ENCODE measurements around the gene BMPR1A. TPM values are rescaled to one million over a fixed set of nuclear protein-coding genes. Genes with fewer than 3 reads are reported as not detected.

The BMPR1A gene
- total and polyA plus RNA-seq, 2 experiments from 2014 or later, result 16.5 to 41.7 TPM

DNA sequence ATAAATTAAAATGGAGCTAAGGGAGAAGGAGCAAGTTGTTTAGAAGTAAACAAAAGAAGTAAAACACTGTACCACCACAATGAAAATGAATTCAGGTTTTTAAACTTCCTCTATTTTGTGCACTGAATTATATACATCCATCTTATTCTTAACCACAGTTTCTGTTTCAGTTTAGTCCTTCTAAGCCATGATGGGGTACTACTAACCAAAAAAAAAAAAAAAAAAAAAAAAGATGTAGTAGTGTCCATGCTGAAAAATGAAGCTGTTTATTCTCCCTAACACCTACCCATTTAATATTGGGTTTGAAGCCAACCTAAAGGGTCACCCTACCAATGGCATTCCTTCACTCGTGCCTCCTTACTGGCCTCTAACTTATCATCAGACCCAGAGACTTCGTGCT lies 3.4 kb upstream of the BMPR1A start:
- H3K4me2 ChIP-seq (ENCODE audit: unreplicated experiment), result no peak overlapping the region
- H3K4me3 ChIP-seq, result no peak overlapping the region
- H4K20me1 ChIP-seq (ENCODE audit: insufficient read depth), result no peaks in the 10 kb centered on the region
- peaks cover 10% of the 10 kb centered on the region for H3K4me1 ChIP-seq (ENCODE audit: insufficient read depth)
- H3K79me2 ChIP-seq (ENCODE audit: insufficient read depth), result peaks cover 55% of the 10 kb centered on the region
- H3K9ac ChIP-seq, result no peak overlapping the region
- WGBS, 2 experiments (ENCODE audit: low coverage in 1 of 2, low lambda C conversion rate in 2 of 2, missing lambda C conversion rate in 2 of 2), result 96% methylated on average over 2 of the region's 2 CpGs
- no peaks in the 10 kb centered on the region for H3K9me2 ChIP-seq (ENCODE audit: insufficient read depth)
- no peak for TF ChIP-seq EZH2phosphoT487 (IDR thresholded peaks at IDR 0.05; ENCODE audit: insufficient read depth, low read depth)
- TF ChIP-seq EZH2 (IDR thresholded peaks at IDR 0.05; ENCODE audit: insufficient read depth, poor library complexity, severe bottlenecking), result no peak
- in situ Hi-C loops (cut with MboI), result no loop called here
- H2AFZ ChIP-seq, result no peak overlapping the region
- H3K36me3 ChIP-seq (ENCODE audit: low read depth), result no peaks in the 10 kb centered on the region
- no peak overlapping the region for H3K27ac ChIP-seq
- no peak for DNase-seq
- H3F3A ChIP-seq (ENCODE audit: insufficient read depth), result 0 out of 2 replicates have a peak, but pooled peaks cover 11% of the 10 kb centered on the region
- H3K9me3 ChIP-seq (ENCODE audit: low read depth), result no peaks in the 10 kb centered on the region
- no peaks in the 10 kb centered on the region for H3K27me3 ChIP-seq (replicated peaks; ENCODE audit: insufficient read depth)

DNA sequence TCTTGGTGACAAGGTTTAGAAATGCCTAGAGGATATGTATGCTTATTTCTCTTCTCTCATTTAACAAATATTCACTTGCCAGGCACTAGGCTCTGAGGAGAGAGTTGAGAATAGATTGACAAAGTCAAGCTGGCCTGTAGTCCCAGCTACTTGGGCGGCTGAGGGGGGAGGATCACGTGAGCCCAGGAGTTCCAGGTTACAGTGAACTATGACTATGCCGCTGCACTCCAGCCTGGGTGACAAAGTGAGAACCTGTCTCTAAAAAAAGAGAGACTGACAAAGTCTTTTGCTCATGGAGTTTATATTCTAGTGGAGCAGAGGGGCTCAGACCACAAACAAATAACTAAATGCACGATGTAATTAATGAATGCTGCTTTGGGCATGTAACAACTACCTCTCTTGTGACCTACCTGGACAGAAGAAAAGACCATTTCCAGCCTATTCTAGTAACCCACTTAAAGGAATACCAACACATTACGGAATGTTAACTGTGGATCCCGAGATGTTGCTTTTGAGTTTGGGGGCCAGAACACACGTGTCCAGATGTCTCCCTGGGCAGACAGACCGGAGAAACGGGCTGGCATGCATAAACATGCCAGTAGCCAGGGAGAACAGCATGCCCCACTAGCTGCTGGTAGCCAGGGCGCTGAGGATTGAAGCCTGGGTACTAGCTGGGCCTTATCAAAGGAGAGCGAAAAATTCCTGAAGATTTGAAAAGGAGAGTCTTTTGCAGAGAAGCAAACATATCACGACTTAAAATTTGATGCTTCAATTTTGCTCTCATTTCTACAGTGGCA lies 2.6 kb upstream of the BMPR1A start:
- Histone ChIP-seq H3K9me3 (ENCODE audit: low read depth) (no peaks in the 10 kb centered on the region), H3K27ac (no peak overlapping the region), H3K9ac (no peak overlapping the region), H3K36me3 (ENCODE audit: low read depth) (no peaks in the 10 kb centered on the region), H3F3A (ENCODE audit: insufficient read depth) (0 out of 2 replicates have a peak, but pooled peaks cover 11% of the 10 kb centered on the region), H3K9me2 (ENCODE audit: insufficient read depth) (no peaks in the 10 kb centered on the region), H3K4me2 (ENCODE audit: unreplicated experiment) (no peak overlapping the region), H2AFZ (no peak overlapping the region), H3K27me3 (replicated peaks; ENCODE audit: insufficient read depth) (no peaks in the 10 kb centered on the region), H3K79me2 (ENCODE audit: insufficient read depth) (peaks cover 63% of the 10 kb centered on the region), H4K20me1 (ENCODE audit: insufficient read depth) (no peaks in the 10 kb centered on the region), H3K4me3 (no peak overlapping the region), H3K4me1 (ENCODE audit: insufficient read depth) (peaks cover 6% of the 10 kb centered on the region; the same call in 1 of the 2 replicates)
- in situ Hi-C loops (cut with MboI), result no loop called here
- DNase-seq, result no peak
- 75 to 78% methylated on average over 12 of the region's 12 CpGs for WGBS, 2 experiments (ENCODE audit: low coverage in 1 of 2, low lambda C conversion rate in 2 of 2, missing lambda C conversion rate in 2 of 2)
- TF ChIP-seq EZH2 (IDR thresholded peaks at IDR 0.05; ENCODE audit: insufficient read depth, poor library complexity, severe bottlenecking) (no peak), EZH2phosphoT487 (IDR thresholded peaks at IDR 0.05; ENCODE audit: insufficient read depth, low read depth) (no peak)

GRCh38 chr10:86755454-86755739 lies 1.0 kb upstream of the BMPR1A start:
- no peaks in the 10 kb centered on the region for H3K36me3 ChIP-seq (ENCODE audit: low read depth)
- WGBS, 2 experiments (ENCODE audit: low coverage in 1 of 2, low lambda C conversion rate in 2 of 2, missing lambda C conversion rate in 2 of 2), result 1 to 2% methylated on average over 9 of the region's 9 CpGs
- peak overlapping the region; percentile 99 for H3K27ac ChIP-seq
- H3K27me3 ChIP-seq (replicated peaks; ENCODE audit: insufficient read depth), result no peaks in the 10 kb centered on the region
- peak overlapping the region; percentile 88 for H3K4me3 ChIP-seq
- DNase-seq, result no peak
- no peaks in the 10 kb centered on the region for H3K9me2 ChIP-seq (ENCODE audit: insufficient read depth)
- H3K9ac ChIP-seq, result peak overlapping the region; percentile 99
- H3K4me1 ChIP-seq (ENCODE audit: insufficient read depth), result peaks cover 11% of the 10 kb centered on the region; the same call in 1 of the 2 replicates
- peaks cover 19% of the 10 kb centered on the region for H3F3A ChIP-seq (ENCODE audit: insufficient read depth)
- TF ChIP-seq EZH2 (IDR thresholded peaks at IDR 0.05; ENCODE audit: insufficient read depth, poor library complexity, severe bottlenecking) (no peak), EZH2phosphoT487 (IDR thresholded peaks at IDR 0.05; ENCODE audit: insufficient read depth, low read depth) (no peak)
- H3K4me2 ChIP-seq (ENCODE audit: unreplicated experiment), result peak overlapping the region; percentile 75
- peak overlapping the region; percentile 79 for H2AFZ ChIP-seq
- in situ Hi-C loops (cut with MboI), result no loop called here
- 0 out of 2 replicates have a peak, but pooled peaks cover 5% of the 10 kb centered on the region for H4K20me1 ChIP-seq (ENCODE audit: insufficient read depth)
- H3K79me2 ChIP-seq (ENCODE audit: insufficient read depth), result peaks cover 78% of the 10 kb centered on the region
- H3K9me3 ChIP-seq (ENCODE audit: low read depth), result no peaks in the 10 kb centered on the region

GRCh38 chr10:86755740-86756510 lies 494 bp upstream of the BMPR1A start:
- Histone ChIP-seq H3K79me2 (ENCODE audit: insufficient read depth) (peaks cover 78% of the 10 kb centered on the region), H3K36me3 (ENCODE audit: low read depth) (no peaks in the 10 kb centered on the region), H3K9me2 (ENCODE audit: insufficient read depth) (no peaks in the 10 kb centered on the region; the same call in 1 of the 2 replicates), H3K4me1 (ENCODE audit: insufficient read depth) (peaks cover 11% of the 10 kb centered on the region; the same call in 1 of the 2 replicates), H3K27me3 (replicated peaks; ENCODE audit: insufficient read depth) (no peaks in the 10 kb centered on the region), H3F3A (ENCODE audit: insufficient read depth) (peaks cover 19% of the 10 kb centered on the region), H3K4me3 (peak overlapping the region; percentile 88), H2AFZ (peak overlapping the region; percentile 79), H3K9ac (peak overlapping the region; percentile 99), H3K9me3 (ENCODE audit: low read depth) (no peaks in the 10 kb centered on the region), H4K20me1 (ENCODE audit: insufficient read depth) (0 out of 2 replicates have a peak, but pooled peaks cover 8% of the 10 kb centered on the region), H3K27ac (peak overlapping the region; percentile 99), H3K4me2 (ENCODE audit: unreplicated experiment) (peak overlapping the region; percentile 75)
- peak; percentile 97 for DNase-seq
- in situ Hi-C loops (cut with MboI), result no loop called here
- TF ChIP-seq EZH2 (IDR thresholded peaks at IDR 0.05; ENCODE audit: insufficient read depth, poor library complexity, severe bottlenecking) (no peak), EZH2phosphoT487 (IDR thresholded peaks at IDR 0.05; ENCODE audit: insufficient read depth, low read depth) (no peak)
- 1% methylated on average over 55 to 68 of the region's 89 CpGs for WGBS, 2 experiments (ENCODE audit: low coverage in 1 of 2, low lambda C conversion rate in 2 of 2, missing lambda C conversion rate in 2 of 2)

Data from GM23248 (cell line).